Measurements from ENCODE around the gene SLC7A9. TPM values are rescaled to one million over a fixed set of nuclear protein-coding genes. Genes with fewer than 3 reads are reported as not detected.

SLC7A9 gene
- total and polyA plus RNA-seq, 10 of the 15 experiments (the other 5 are each of a cell fraction or from before 2014, with no cell fraction given): 0.13 to 0.17 TPM; not detected in 8

DNA sequence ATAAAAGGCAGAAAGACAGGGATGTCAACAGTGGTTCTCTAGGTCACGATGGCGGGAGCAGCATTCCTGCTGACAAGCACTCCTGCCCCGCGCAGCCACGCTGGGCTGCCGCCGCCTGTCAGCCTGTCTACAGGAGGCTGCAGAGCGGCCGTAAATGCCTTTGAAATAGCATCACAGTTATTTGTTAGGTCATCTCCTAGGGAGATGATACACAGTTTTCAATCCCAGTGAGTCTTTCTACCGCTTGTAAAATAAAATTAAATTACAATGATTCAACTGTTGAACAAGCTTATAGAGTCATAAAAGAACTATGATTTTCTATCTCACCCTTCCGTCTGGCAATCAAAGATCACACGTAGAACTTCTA is 7.3 kb upstream of the SLC7A9 start:
- H3K4me2 ChIP-seq (ENCODE audit: control insufficient read depth, insufficient read depth): no peak overlapping the region
- ChIA-PET RAD21 (ENCODE audit: unreplicated experiment) (no interaction called here), POLR2A (no interaction called here), CTCF (no interaction called here), SMC1A (ENCODE audit: uncharacterized antibody, unreplicated experiment) (no interaction called here)
- TF ChIP-seq ZNF384 (IDR thresholded peaks at IDR 0.05; ENCODE audit: borderline replicate concordance, low read depth, low read length) (no peak), GATAD2B (conservative IDR thresholded peaks at IDR 0.05; ENCODE audit: low read depth) (no peak), TCF7 (IDR thresholded peaks at IDR 0.05; ENCODE audit: borderline replicate concordance) (no peak), MYB (IDR thresholded peaks at IDR 0.05; ENCODE audit: borderline replicate concordance, low read depth, low read length) (no peak), EED (IDR thresholded peaks at IDR 0.05; ENCODE audit: low read depth) (no peak), ZZZ3 (IDR thresholded peaks at IDR 0.05; ENCODE audit: control insufficient read depth, insufficient read length, low read depth) (no peak), ETV6 (conservative IDR thresholded peaks at IDR 0.05 in 1 of 2, IDR thresholded peaks at IDR 0.05 in 1 of 2; ENCODE audit: borderline replicate concordance in 1 of 2, low read depth in 1 of 2) (no peak), FOXK2 (IDR thresholded peaks at IDR 0.05) (no peak)
- TF ChIP-seq, protein P1, sequence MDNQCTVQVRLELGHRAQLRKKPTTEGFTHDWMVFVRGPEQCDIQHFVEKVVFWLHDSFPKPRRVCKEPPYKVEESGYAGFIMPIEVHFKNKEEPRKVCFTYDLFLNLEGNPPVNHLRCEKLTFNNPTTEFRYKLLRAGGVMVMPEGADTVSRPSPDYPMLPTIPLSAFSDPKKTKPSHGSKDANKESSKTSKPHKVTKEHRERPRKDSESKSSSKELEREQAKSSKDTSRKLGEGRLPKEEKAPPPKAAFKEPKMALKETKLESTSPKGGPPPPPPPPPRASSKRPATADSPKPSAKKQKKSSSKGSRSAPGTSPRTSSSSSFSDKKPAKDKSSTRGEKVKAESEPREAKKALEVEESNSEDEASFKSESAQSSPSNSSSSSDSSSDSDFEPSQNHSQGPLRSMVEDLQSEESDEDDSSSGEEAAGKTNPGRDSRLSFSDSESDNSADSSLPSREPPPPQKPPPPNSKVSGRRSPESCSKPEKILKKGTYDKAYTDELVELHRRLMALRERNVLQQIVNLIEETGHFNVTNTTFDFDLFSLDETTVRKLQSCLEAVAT (IDR thresholded peaks at IDR 0.05): no peak
- TF ChIP-seq, protein P2, sequence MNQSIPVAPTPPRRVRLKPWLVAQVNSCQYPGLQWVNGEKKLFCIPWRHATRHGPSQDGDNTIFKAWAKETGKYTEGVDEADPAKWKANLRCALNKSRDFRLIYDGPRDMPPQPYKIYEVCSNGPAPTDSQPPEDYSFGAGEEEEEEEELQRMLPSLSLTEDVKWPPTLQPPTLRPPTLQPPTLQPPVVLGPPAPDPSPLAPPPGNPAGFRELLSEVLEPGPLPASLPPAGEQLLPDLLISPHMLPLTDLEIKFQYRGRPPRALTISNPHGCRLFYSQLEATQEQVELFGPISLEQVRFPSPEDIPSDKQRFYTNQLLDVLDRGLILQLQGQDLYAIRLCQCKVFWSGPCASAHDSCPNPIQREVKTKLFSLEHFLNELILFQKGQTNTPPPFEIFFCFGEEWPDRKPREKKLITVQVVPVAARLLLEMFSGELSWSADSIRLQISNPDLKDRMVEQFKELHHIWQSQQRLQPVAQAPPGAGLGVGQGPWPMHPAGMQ (IDR thresholded peaks at IDR 0.05; ENCODE audit: borderline replicate concordance): no peak
- no peak overlapping the region for H2AFZ ChIP-seq (ENCODE audit: control insufficient read depth, low read depth, low read length)
- BruUV-seq (replicated peaks): no TSS peak
- H3K4me3 ChIP-seq: no peak overlapping the region
- no peaks in the 10 kb centered on the region for H3K36me3 ChIP-seq (ENCODE audit: control insufficient read depth in 2 of 2, insufficient read depth in 2 of 2, low read length in 1 of 2)
- WGBS (ENCODE audit: insufficient coverage, insufficient replicate concordance, low lambda C conversion rate, missing lambda C conversion rate): 84% methylated on average over 12 of the region's 12 CpGs
- no peaks in the 10 kb centered on the region for H3K4me1 ChIP-seq (ENCODE audit: control insufficient read depth, insufficient read depth, low read length)
- no peaks in the 10 kb centered on the region for H3K9me3 ChIP-seq (replicated peaks; ENCODE audit: control insufficient read depth, insufficient read depth, low read length)
- no peaks in the 10 kb centered on the region for H3K79me2 ChIP-seq (ENCODE audit: control insufficient read depth, insufficient read depth, low read length)
- FAIRE-seq (no peak), ATAC-seq (no peak), DNase-seq (ENCODE audit: low read depth, low spot score) (no peak)
- H3K9ac ChIP-seq (ENCODE audit: control insufficient read depth, insufficient read depth, low read length): no peak overlapping the region
- no peaks in the 10 kb centered on the region for H3K27me3 ChIP-seq (replicated peaks in 1 of 2; ENCODE audit: control insufficient read depth in 2 of 2, insufficient read depth in 2 of 2, low read length in 1 of 2)
- no peaks in the 10 kb centered on the region for H4K20me1 ChIP-seq (ENCODE audit: control insufficient read depth, insufficient read depth)
- intact Hi-C loops (cut with micrococcal nuclease; ENCODE audit: unreplicated experiment) (no loop called here), in situ Hi-C loops (cut with MboI) (no loop called here)
- no peak overlapping the region for H3K27ac ChIP-seq (ENCODE audit: control insufficient read depth, insufficient read depth)
